H1 (cell line): ENCODE results near the gene MRPL39. TPM values are rescaled to one million over a fixed set of nuclear protein-coding genes. Genes with fewer than 3 reads are reported as not detected.

ENCODE experiments used
- ATF2 ChIP-seq: IDR thresholded peaks from 2 replicates; pipeline ENCODE4 v1.6.1; 2012; ENCODE audit warnings: low read length, inconsistent platforms
- FOSL1 ChIP-seq: IDR thresholded peaks from 2 replicates; pipeline ENCODE4 v1.6.1; 2011; ENCODE audit warnings: mild to moderate bottlenecking, low read depth, low read length, moderate library complexity; ENCODE audit not compliant: insufficient read depth
- HDAC2 ChIP-seq, 2 experiments: fragments of 300-600 bp in 1 of 2; sonication (generic) in 1 of 2; IDR thresholded peaks; 2 replicates each; pipeline ENCODE4 v1.6.1; 2011 to 2012; ENCODE audit warnings: low read depth in 2 of 2, low read length in 2 of 2, mild to moderate bottlenecking in 2 of 2, moderate library complexity in 2 of 2, borderline replicate concordance in 1 of 2, inconsistent platforms in 1 of 2
- TAF7 ChIP-seq: optimal IDR thresholded peaks from 2 replicates; pipeline ENCODE3; 2011; ENCODE audit warnings: low read depth, mild to moderate bottlenecking, inconsistent platforms, low read length, moderate library complexity, borderline replicate concordance
- TCF12 ChIP-seq: IDR thresholded peaks from 2 replicates; pipeline ENCODE4 v1.6.1; 2011; ENCODE audit warnings: low read depth, mild to moderate bottlenecking, low read length
- polyA plus RNA-seq, 7 experiments: library from polyadenylated mRNA; depleted of rRNA in 3 of 7; stranded (reverse) in 5 of 7; unstranded in 2 of 7; fragments of >200 nt in 5 of 7; fragments of 200-250 nt in 2 of 7; gene quantifications; 1 replicate in 5 of 7; 2 replicates in 1 of 7; 4 replicates in 1 of 7; pipeline versions ENCODE4 v1.2.1 to v1.2.3, GENCODE V29; 2011 to 2013; ENCODE audit warnings: missing spikeins in 2 of 7, mixed read lengths in 2 of 7
- total RNA-seq: library from RNA; stranded (reverse); fragmentation: NEBNext Ultra II Directional; extraction: Animal tissue kit (Norgen Biotek cat#: 25700); gene quantifications from 2 replicates; pipeline ENCODE4 v1.2.1, GENCODE V29; 2021
- TF ChIP-seq, protein P1 (sequence below): IDR thresholded peaks from 2 replicates; pipeline ENCODE4 v1.6.1; 2012; ENCODE audit warnings: inconsistent platforms

Gene MRPL39
- total and polyA plus RNA-seq, 2 of the 8 experiments (the other 6 are each of a cell fraction or from before 2014, with no cell fraction given) = 20.3 to 43.2 TPM

GRCh38 chr21:25550352-25551120 is 56.7 kb downstream of the MRPL39 start (continued):
- no peak for TF ChIP-seq ATF2
- TF ChIP-seq, protein P1, sequence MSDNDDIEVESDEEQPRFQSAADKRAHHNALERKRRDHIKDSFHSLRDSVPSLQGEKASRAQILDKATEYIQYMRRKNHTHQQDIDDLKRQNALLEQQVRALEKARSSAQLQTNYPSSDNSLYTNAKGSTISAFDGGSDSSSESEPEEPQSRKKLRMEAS = no peak
- no peak for TF ChIP-seq TAF7
- TF ChIP-seq FOSL1 = no peak
- TF ChIP-seq HDAC2 (IDR thresholded peaks at IDR 0.05; ENCODE audit: borderline replicate concordance in 1 of 2, low read depth in 2 of 2, low read length in 2 of 2) = no peak
- no peak for TF ChIP-seq TCF12
